GM18867 (cell line): ENCODE data around the gene EPB41L5.
"Not testable (repeated sequence)": the region's sequence is repeated elsewhere in the genome, so short reads cannot be mapped to it uniquely, and the experiment has no call there.

Source experiments
- ATAC-seq: cut with Tn5 transposase; IDR thresholded peaks from one replicate; pipeline ENCODE4 v1.9.1; 2021; ENCODE audit warnings: mild to moderate bottlenecking, moderate library complexity; ENCODE audit not compliant: unreplicated experiment

The EPB41L5 gene

GRCh38 chr2:120029672-120030640, 17.1 kb downstream of the EPB41L5 start:
- no peak for ATAC-seq

- ATAC-seq: no peak
These were observed 19.4 kb downstream of the EPB41L5 start for GRCh38 chr2:120032297-120032696.

GRCh38 chr2:120034027-120034426, 21.1 kb downstream of the EPB41L5 start:
- ATAC-seq: no peak

GRCh38 chr2:120034621-120035020, 21.7 kb downstream of the EPB41L5 start:
- no peak for ATAC-seq

GRCh38 chr2:120036145-120036544, 23.3 kb downstream of the EPB41L5 start:
- no peak for ATAC-seq

GRCh38 chr2:120037995-120038541, 25.2 kb downstream of the EPB41L5 start:
- ATAC-seq: no peak

GRCh38 chr2:120042359-120042758, 29.5 kb downstream of the EPB41L5 start:
- ATAC-seq: no peak

GRCh38 chr2:120044336-120044735, 31.5 kb downstream of the EPB41L5 start:
- no peak for ATAC-seq

GRCh38 chr2:120045775-120046174, 32.9 kb downstream of the EPB41L5 start:
- ATAC-seq: not testable (repeated sequence)

- not testable (repeated sequence) for ATAC-seq
These were observed 33.4 kb downstream of the EPB41L5 start for GRCh38 chr2:120046252-120046651.

GRCh38 chr2:120052597-120052996, 39.7 kb downstream of the EPB41L5 start:
- no peak for ATAC-seq

GRCh38 chr2:120053891-120054290, 41.0 kb downstream of the EPB41L5 start:
- ATAC-seq: no peak

GRCh38 chr2:120059483-120059882, 46.6 kb downstream of the EPB41L5 start:
- no peak for ATAC-seq

GRCh38 chr2:120060088-120060623, 47.3 kb downstream of the EPB41L5 start:
- no peak for ATAC-seq

GRCh38 chr2:120064664-120065063, 51.8 kb downstream of the EPB41L5 start:
- ATAC-seq: no peak

- no peak for ATAC-seq
These were observed 54.1 kb downstream of the EPB41L5 start for GRCh38 chr2:120066800-120067547.

GRCh38 chr2:120068040-120068658, 55.3 kb downstream of the EPB41L5 start:
- not testable (repeated sequence) for ATAC-seq

- no peak for ATAC-seq
These were observed 62.7 kb downstream of the EPB41L5 start for GRCh38 chr2:120075545-120075944.

- ATAC-seq: no peak
These were observed 65.0 kb downstream of the EPB41L5 start for GRCh38 chr2:120077896-120078295.

GRCh38 chr2:120079647-120080046, 66.8 kb downstream of the EPB41L5 start:
- ATAC-seq: no peak

GRCh38 chr2:120091436-120091835, 78.6 kb downstream of the EPB41L5 start:
- ATAC-seq: no peak
